DND-41 (cell line): Measurements from ENCODE around the gene SLC22A8.
"Not testable (repeated sequence)": the region's sequence is repeated elsewhere in the genome, so short reads cannot be mapped to it uniquely, and the experiment has no call there.

Experiments
- ATAC-seq: fragments of 200-7000 bp; cut with Tn5 transposase; 3 replicates; pipeline ENCODE4 v1.9.1; 2021; ENCODE audit warnings: low read depth; ENCODE audit not compliant: insufficient read depth
- DNase-seq: peaks from one replicate; pipeline ENCODE4 v3.0.0-alpha.2; 2020
- H2AFZ ChIP-seq: 2 replicates; pipeline ENCODE4 v1.6.0; 2012; ENCODE audit warnings: low read depth, low read length
- H3K27ac ChIP-seq: 2 replicates; pipeline ENCODE4 v1.5.1; 2012; ENCODE audit warnings: low read length, inconsistent platforms
- H3K27me3 ChIP-seq: fragments of 200-600 bp; sonication (generic); 2 replicates; pipeline ENCODE4 v1.6.0; 2012; ENCODE audit warnings: low read length, mild to moderate bottlenecking, inconsistent platforms; ENCODE audit not compliant: insufficient read depth, poor library complexity
- H3K36me3 ChIP-seq: 2 replicates; pipeline ENCODE4 v1.5.1; 2012; ENCODE audit warnings: low read length, inconsistent platforms; ENCODE audit not compliant: insufficient read depth
- H3K4me1 ChIP-seq: 2 replicates; pipeline ENCODE4 v1.5.1; 2012; ENCODE audit warnings: mild to moderate bottlenecking, low read length; ENCODE audit not compliant: insufficient read depth
- H3K4me2 ChIP-seq: 2 replicates; pipeline ENCODE4 v1.6.0; 2012; ENCODE audit warnings: mild to moderate bottlenecking, moderate library complexity, low read length, inconsistent platforms; ENCODE audit not compliant: insufficient read depth
- H3K4me3 ChIP-seq, 2 experiments: fragments of 200-600 bp in 1 of 2; shearing (Covaris generic) in 1 of 2; 2 replicates each; pipeline ENCODE4 v1.5.1; 2012 to 2016; ENCODE audit warnings: inconsistent platforms in 2 of 2, low read length in 2 of 2, mild to moderate bottlenecking in 2 of 2, low read depth in 1 of 2, moderate library complexity in 1 of 2
- H3K79me2 ChIP-seq: 2 replicates; pipeline ENCODE4 v1.6.0; 2012; ENCODE audit warnings: low read length, inconsistent platforms; ENCODE audit not compliant: insufficient read depth
- H3K9ac ChIP-seq: 2 replicates; pipeline ENCODE4 v1.6.0; 2012; ENCODE audit warnings: low read depth, mild to moderate bottlenecking, inconsistent platforms, low read length, moderate library complexity
- H3K9me3 ChIP-seq: 2 replicates; pipeline ENCODE4 v1.5.1; 2012; ENCODE audit warnings: low read length, moderate library complexity, mild to moderate bottlenecking, inconsistent platforms; ENCODE audit not compliant: insufficient read depth, severe bottlenecking
- H4K20me1 ChIP-seq: 2 replicates; pipeline ENCODE4 v1.6.0; 2012; ENCODE audit warnings: low read length; ENCODE audit not compliant: insufficient read depth
- CTCF ChIP-seq: IDR thresholded peaks from 2 replicates; pipeline ENCODE4 v1.5.1; 2012; ENCODE audit warnings: borderline replicate concordance, low read length, moderate library complexity, mild to moderate bottlenecking; ENCODE audit not compliant: poor library complexity, severe bottlenecking; ENCODE audit errors: extremely low read depth
- EZH2 ChIP-seq: IDR thresholded peaks from 3 replicates; pipeline ENCODE4 v1.6.1; 2012; ENCODE audit warnings: borderline replicate concordance, low read depth, mild to moderate bottlenecking, moderate library complexity, low read length, inconsistent platforms; ENCODE audit not compliant: severe bottlenecking

The SLC22A8 gene

GRCh38 chr11:62957147-62957546, 58.5 kb downstream of the SLC22A8 start:
- H3K79me2 ChIP-seq, result no peaks in the 10 kb centered on the region
- TF ChIP-seq EZH2, result no peak
- TF ChIP-seq CTCF, result no peak
- no peak overlapping the region for H3K27ac ChIP-seq
- no peak overlapping the region for H3K9ac ChIP-seq
- peaks cover 3% of the 10 kb centered on the region for H3K27me3 ChIP-seq
- no peak overlapping the region for H3K4me3 ChIP-seq
- H3K4me2 ChIP-seq, result no peak overlapping the region
- no peak for ATAC-seq
- no peak for DNase-seq
- no peak overlapping the region for H2AFZ ChIP-seq
- no peaks in the 10 kb centered on the region for H3K36me3 ChIP-seq
- no peaks in the 10 kb centered on the region for H3K4me1 ChIP-seq
- no peaks in the 10 kb centered on the region for H4K20me1 ChIP-seq
- H3K9me3 ChIP-seq, result no peaks in the 10 kb centered on the region

GRCh38 chr11:62954478-62954877, 61.2 kb downstream of the SLC22A8 start:
- Histone ChIP-seq H3K9ac (no peak overlapping the region), H4K20me1 (no peaks in the 10 kb centered on the region), H3K9me3 (no peaks in the 10 kb centered on the region), H3K4me3 (no peak overlapping the region), H3K27ac (no peak overlapping the region), H3K36me3 (no peaks in the 10 kb centered on the region), H3K4me2 (no peak overlapping the region), H3K4me1 (no peaks in the 10 kb centered on the region), H2AFZ (no peak overlapping the region), H3K27me3 (peaks cover 3% of the 10 kb centered on the region), H3K79me2 (no peaks in the 10 kb centered on the region)
- no peak for DNase-seq
- TF ChIP-seq EZH2 (no peak), CTCF (no peak)
- ATAC-seq, result no peak

GRCh38 chr11:62953811-62954210, 61.8 kb downstream of the SLC22A8 start:
- no peak overlapping the region for H3K27ac ChIP-seq
- H2AFZ ChIP-seq, result no peak overlapping the region
- H3K9ac ChIP-seq, result no peak overlapping the region
- DNase-seq (no peak), ATAC-seq (no peak)
- no peak for TF ChIP-seq CTCF
- no peak for TF ChIP-seq EZH2
- H3K9me3 ChIP-seq, result no peaks in the 10 kb centered on the region
- no peaks in the 10 kb centered on the region for H3K79me2 ChIP-seq
- H4K20me1 ChIP-seq, result no peaks in the 10 kb centered on the region
- no peak overlapping the region for H3K4me2 ChIP-seq
- no peak overlapping the region for H3K4me3 ChIP-seq
- H3K27me3 ChIP-seq, result peaks cover 3% of the 10 kb centered on the region
- H3K36me3 ChIP-seq, result no peaks in the 10 kb centered on the region
- H3K4me1 ChIP-seq, result no peaks in the 10 kb centered on the region

GRCh38 chr11:62948765-62949320, 66.8 kb downstream of the SLC22A8 start:
- Histone ChIP-seq H3K4me1 (no peaks in the 10 kb centered on the region), H4K20me1 (no peaks in the 10 kb centered on the region), H3K9ac (no peak overlapping the region), H2AFZ (no peak overlapping the region), H3K36me3 (no peaks in the 10 kb centered on the region), H3K4me3 (no peak overlapping the region), H3K9me3 (no peaks in the 10 kb centered on the region), H3K27ac (no peak overlapping the region), H3K4me2 (no peak overlapping the region), H3K27me3 (peaks cover 4% of the 10 kb centered on the region), H3K79me2 (no peaks in the 10 kb centered on the region)
- TF ChIP-seq EZH2, result no peak
- TF ChIP-seq CTCF, result no peak
- DNase-seq, result no peak
- no peak for ATAC-seq

GRCh38 chr11:62945538-62945937, 70.1 kb downstream of the SLC22A8 start:
- H4K20me1 ChIP-seq, H3K9ac ChIP-seq, H3K27ac ChIP-seq, H3K27me3 ChIP-seq, H3K4me2 ChIP-seq, DNase-seq, H3K4me1 ChIP-seq, H3K36me3 ChIP-seq, H3K79me2 ChIP-seq, H3K4me3 ChIP-seq, H3K9me3 ChIP-seq, H2AFZ ChIP-seq, ATAC-seq: not testable (repeated sequence)
